ENCODE results near the gene WSCD1.

WSCD1 gene

DNA sequence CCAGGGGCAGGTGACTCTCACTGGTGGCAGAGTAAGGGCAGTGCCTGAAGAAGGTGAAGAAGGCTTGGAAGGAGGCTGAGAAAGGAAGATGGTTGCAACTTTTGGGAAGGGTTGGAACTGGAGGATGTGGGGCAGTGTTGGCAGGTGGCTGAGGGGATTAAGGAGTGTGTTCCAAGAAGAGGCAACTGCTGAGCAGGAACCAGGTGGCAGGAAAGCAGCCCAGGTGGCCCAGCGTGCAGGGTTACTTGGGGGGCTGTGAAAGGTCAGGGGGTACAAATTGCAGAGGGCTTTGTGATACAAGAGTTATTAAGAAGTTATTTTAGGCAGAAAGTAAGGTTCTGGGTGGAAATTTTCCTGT lies 28.6 kb downstream of the WSCD1 start:
- H3K27ac ChIP-seq, result no peak overlapping the region
- no peak for TF ChIP-seq ZFX (IDR thresholded peaks at IDR 0.05; ENCODE audit: borderline replicate concordance)
- TF ChIP-seq CTCF (IDR thresholded peaks at IDR 0.05), result no peak

- H3K27ac ChIP-seq, result no peak overlapping the region
- TF ChIP-seq CTCF (IDR thresholded peaks at IDR 0.05), result no peak
- TF ChIP-seq ZFX (IDR thresholded peaks at IDR 0.05; ENCODE audit: borderline replicate concordance), result no peak
Measured at GRCh38 chr17:6099492-6099891, 29.3 kb downstream of the WSCD1 start.

- no peak overlapping the region for H3K27ac ChIP-seq
- TF ChIP-seq ZFX (IDR thresholded peaks at IDR 0.05; ENCODE audit: borderline replicate concordance) (no peak), CTCF (IDR thresholded peaks at IDR 0.05) (no peak)
Measured at GRCh38 chr17:6100146-6100545, 30.0 kb downstream of the WSCD1 start.

DNA sequence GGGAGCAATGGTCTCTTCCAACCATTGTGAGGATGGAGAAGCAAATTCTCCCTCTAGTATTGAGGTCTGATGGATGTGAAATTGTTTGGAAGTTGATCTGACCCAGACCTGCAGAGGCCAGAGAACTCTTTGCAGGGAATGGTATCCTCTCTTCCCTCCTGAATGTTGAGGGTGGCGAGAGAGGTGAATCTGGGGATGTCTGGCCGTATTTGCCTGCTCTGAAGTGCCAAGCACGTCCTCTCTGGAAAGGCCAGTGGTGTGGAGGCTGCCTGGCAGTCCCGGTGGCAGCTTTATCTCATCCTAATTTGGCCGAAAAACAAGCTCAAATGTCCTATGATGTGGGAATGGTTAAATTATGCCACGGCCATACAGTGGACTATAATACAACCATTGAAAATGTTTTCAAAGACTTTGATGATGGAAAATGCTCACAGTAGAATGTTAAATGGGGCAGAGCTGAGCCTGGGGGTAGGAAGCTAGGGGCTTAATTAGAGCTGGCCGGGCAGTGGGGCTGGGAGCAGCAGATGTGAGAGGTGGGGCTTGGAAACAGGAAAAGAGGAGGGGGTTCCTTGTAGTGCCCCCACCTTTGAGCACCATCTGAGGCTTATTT lies 30.8 kb downstream of the WSCD1 start:
- TF ChIP-seq CTCF (IDR thresholded peaks at IDR 0.05), result no peak
- no peak overlapping the region for H3K27ac ChIP-seq

GRCh38 chr17:6101706-6102105 lies 31.5 kb downstream of the WSCD1 start:
- no peak overlapping the region for H3K27ac ChIP-seq
- no peak for TF ChIP-seq CTCF (IDR thresholded peaks at IDR 0.05)
- TF ChIP-seq ZFX (IDR thresholded peaks at IDR 0.05; ENCODE audit: borderline replicate concordance), result no peak

DNA sequence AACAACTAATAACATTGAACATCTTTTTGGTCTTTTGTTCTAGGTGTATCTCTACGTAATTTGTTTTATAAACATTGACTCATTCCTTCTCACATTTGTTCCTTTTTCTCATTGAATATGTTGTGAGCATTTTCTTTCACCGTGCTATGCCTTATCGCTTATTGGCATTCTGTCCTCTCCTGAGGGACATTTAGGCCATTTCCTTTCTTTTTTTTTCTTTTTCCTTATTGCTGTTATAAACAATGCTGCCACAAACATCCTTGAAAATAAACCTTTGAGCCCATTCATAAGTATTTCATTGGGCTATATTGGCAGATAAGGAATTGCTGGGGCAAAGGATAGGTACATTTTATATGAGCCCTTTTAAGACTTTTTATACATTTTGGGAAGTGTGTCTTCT lies 32.4 kb downstream of the WSCD1 start:
- no peak overlapping the region for H3K27ac ChIP-seq
- TF ChIP-seq ZFX (IDR thresholded peaks at IDR 0.05; ENCODE audit: borderline replicate concordance) (no peak), CTCF (IDR thresholded peaks at IDR 0.05) (no peak)

GRCh38 chr17:6104956-6105648 lies 34.9 kb downstream of the WSCD1 start:
- no peak for TF ChIP-seq ZFX (IDR thresholded peaks at IDR 0.05; ENCODE audit: borderline replicate concordance)

GRCh38 chr17:6105649-6106007 lies 35.4 kb downstream of the WSCD1 start:
- H3K27ac ChIP-seq, result no peak overlapping the region
- TF ChIP-seq CTCF (IDR thresholded peaks at IDR 0.05) (no peak), ZFX (IDR thresholded peaks at IDR 0.05; ENCODE audit: borderline replicate concordance) (no peak)

More at GRCh38 chr17:6104956-6105648, 34.9 kb downstream of the WSCD1 start:
- H3K27ac ChIP-seq, result no peak overlapping the region

All from 22Rv1 (cell line).